Fibroblast of mammary gland (primary cell): ENCODE results near the gene KRAS.

Experiments used
- DNase-seq: peaks from one replicate; pipeline ENCODE4 v3.0.0-alpha.2; 2010; ENCODE audit warnings: low read depth
- H3K4me3 ChIP-seq: 2 replicates; pipeline ENCODE4 v1.5.1; 2011; ENCODE audit warnings: low read depth, mild to moderate bottlenecking, low read length, moderate library complexity; ENCODE audit not compliant: control insufficient read depth
- TF ChIP-seq, protein P1 (sequence below): conservative IDR thresholded peaks from 2 replicates; pipeline ENCODE4 v1.5.1; 2011; ENCODE audit warnings: low read depth, low read length, inconsistent platforms; ENCODE audit not compliant: control insufficient read depth, insufficient read depth

The KRAS gene

DNA sequence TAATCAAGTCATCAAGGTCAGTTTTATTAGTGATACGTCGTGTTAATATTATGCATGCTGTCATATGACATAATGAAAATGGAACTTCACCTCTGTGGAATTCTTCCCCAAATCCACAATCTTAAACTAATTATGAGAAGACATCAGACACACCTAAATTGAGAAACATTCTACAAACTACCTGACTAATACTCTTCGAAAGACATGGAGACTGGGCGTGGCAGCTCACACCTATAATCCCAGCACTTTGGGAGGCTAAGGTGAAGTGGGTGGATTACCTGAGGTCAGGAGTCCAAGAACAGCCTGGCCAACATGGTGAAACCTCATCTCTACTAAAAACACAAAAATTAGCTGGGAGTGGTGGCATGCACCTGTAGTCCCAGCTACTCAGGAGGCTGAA, 33.3 kb upstream of the KRAS start:
- no peak overlapping the region for H3K4me3 ChIP-seq
- DNase-seq = no peak
- TF ChIP-seq, protein P1, sequence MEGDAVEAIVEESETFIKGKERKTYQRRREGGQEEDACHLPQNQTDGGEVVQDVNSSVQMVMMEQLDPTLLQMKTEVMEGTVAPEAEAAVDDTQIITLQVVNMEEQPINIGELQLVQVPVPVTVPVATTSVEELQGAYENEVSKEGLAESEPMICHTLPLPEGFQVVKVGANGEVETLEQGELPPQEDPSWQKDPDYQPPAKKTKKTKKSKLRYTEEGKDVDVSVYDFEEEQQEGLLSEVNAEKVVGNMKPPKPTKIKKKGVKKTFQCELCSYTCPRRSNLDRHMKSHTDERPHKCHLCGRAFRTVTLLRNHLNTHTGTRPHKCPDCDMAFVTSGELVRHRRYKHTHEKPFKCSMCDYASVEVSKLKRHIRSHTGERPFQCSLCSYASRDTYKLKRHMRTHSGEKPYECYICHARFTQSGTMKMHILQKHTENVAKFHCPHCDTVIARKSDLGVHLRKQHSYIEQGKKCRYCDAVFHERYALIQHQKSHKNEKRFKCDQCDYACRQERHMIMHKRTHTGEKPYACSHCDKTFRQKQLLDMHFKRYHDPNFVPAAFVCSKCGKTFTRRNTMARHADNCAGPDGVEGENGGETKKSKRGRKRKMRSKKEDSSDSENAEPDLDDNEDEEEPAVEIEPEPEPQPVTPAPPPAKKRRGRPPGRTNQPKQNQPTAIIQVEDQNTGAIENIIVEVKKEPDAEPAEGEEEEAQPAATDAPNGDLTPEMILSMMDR = no peak

DNA sequence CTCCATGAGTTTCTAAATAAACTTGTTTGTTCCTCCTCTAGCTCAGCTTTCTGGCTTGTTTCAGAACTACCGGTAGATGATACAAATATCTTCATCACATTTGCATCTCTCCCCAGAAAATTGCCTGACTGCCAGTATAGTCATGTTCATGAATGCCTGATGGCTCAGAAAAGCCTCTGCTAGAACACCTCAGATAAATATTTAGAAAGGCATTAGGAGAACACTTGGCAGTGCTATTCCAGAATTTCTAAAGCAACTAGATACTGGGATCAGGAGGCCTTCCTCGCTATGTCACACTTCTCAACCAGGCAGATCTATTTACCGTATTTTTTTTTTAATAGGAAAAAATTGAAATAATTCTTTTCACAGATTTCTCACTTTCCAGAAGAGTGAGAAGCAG, 32.3 kb upstream of the KRAS start:
- DNase-seq = no peak
- TF ChIP-seq, protein P1 = no peak
- no peak overlapping the region for H3K4me3 ChIP-seq

DNA sequence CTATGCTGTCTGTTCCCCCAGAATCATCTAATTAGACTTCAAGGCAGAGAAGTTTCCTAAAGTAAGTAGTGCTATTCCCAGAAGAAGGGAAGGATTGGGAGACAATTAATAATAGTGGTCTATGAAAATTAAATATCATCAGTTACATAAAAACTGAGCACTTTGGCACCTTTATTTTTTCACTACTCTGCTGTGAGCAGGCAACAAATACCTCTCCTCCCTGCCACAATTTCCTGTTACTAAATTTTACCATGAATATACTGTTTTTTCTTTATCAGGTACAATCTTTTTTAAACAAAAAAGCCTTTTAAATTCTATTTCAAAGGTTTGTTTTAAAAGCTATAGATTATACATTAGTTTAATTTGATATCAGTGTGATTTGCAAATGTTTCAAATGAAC, 29.4 kb upstream of the KRAS start:
- no peak overlapping the region for H3K4me3 ChIP-seq
- TF ChIP-seq, protein P1 = no peak
- DNase-seq = no peak

DNA sequence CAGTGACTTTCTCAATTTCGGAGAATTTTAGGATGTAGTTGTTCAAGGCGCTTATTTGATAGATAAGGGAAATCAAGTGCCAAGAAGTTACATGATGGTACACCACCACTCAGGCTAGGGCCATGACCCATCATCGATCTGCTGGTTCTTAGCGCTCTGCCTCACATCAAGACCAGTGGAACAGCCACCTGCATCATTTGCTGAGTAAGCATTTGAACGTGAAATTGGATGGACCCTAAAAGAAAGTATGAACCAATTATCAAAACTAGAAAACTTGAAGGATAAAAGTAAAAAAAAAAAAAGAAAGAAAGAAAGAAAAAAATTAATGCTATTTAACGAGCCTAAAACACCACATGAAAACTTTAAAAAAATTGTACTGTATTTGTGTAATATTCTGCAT, 27.5 kb upstream of the KRAS start:
- DNase-seq = no peak
- TF ChIP-seq, protein P1 = no peak

DNA sequence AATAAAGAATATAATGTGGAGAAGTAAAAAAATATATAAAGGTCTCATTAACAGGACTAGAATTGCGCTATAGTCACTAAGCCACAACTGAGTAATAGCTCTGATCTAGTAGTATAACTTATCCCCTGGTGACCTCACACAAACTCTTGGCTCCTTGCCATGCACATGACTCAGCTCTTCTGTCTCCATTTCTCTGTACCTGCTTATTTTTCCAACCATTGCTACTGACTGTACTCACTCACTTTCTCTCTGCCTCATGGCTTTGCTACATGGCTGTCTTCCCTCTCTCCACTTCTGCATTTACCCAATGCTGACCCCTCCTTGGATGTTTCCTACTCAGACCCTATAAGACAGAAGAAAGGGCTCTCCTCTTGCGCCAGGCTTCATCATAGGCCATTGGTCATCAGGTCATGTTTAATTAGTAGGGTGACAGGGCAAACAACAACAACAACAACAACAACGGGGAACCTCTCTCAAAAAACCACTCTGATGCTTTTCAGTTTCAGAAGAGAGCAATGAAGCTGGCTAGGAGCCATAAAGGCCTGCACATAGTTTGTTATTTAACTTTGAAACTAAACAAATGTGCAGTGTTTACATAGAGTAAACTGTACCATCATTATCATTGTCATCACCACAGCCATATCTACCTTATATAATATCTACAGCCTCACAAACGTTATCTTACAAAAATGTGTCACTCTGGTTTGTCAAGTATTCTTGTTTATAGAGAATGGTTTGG, 25.6 kb upstream of the KRAS start:
- TF ChIP-seq, protein P1 = no peak
- no peak overlapping the region for H3K4me3 ChIP-seq
- peak; percentile 95 for DNase-seq

More for the DNA sequence above, 27.5 kb upstream of the KRAS start:
- H3K4me3 ChIP-seq = no peak overlapping the region

DNA sequence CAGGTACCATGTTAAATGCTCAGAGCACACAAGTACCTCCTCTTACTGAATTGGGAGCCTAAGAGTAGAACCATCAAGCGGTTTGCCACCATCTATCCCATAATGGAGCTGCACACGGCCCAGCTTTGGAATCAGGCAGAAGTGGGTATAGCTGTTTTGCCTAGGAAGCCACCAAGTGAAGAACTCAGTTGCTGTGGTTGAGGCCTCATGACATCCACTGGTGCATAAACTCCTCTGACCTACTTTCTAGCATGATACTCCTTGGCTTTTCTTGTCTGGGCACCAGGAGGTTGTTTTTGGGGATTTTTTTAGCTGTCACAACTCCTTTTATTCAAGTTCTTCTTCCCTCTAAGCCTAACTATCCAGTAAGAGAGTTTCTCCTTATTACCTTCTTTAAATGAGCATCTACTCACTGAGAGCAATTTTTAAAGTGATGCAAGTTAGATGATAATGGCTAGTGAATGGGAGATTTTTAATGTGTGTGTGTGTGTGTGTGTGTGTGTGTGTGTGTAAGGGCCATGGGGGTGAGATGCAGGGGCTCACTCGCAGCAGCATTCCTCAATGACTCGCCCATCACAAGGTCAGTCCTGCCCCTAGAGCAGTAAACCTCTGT, 20.9 kb upstream of the KRAS start:
- TF ChIP-seq, protein P1 = no peak
- no peak overlapping the region for H3K4me3 ChIP-seq

More for the DNA sequence above, 20.9 kb upstream of the KRAS start:
- DNase-seq = no peak
